KOPT-K1 (cell line): Measurements from ENCODE around the gene BOC.

Experiments used
- H3K27ac ChIP-seq: fragments of 200-600 bp; sonication (generic); 2 replicates; pipeline ENCODE4 v1.5.1; 2016; ENCODE audit warnings: antibody characterized with exemption, mild to moderate bottlenecking, low read depth, low read length; ENCODE audit not compliant: poor library complexity, severe bottlenecking
- H3K36me3 ChIP-seq: fragments of 200-600 bp; sonication (generic); 2 replicates; pipeline ENCODE4 v1.5.1; 2017; ENCODE audit warnings: antibody characterized with exemption, mild to moderate bottlenecking, low read length, moderate library complexity; ENCODE audit not compliant: insufficient read depth
- H3K9me3 ChIP-seq: fragments of 200-600 bp; sonication (generic); 2 replicates; pipeline ENCODE4 v1.5.1; 2017; ENCODE audit warnings: antibody characterized with exemption, low read length, mild to moderate bottlenecking; ENCODE audit not compliant: insufficient read depth, poor library complexity, severe bottlenecking

The BOC gene

DNA sequence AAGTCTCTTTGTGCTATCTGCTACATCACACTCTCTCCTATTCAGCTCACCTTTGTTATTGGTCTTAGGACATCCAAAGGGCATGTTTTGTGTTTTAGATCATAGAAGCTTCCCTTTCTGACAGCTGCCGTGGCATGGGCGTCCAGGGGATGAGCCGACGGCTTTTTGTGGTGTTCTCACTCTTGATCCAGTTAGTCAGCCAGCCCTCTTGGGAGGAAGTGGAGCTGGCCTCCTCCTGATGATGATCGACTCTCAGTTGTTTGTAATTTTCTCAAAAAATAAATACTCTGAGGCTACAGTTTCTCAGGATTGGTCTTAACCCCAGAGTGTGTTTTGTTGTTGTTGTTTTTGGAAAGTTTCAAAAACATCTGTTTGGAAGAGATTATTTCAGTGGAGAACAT lies 34.4 kb downstream of the BOC start:
- Histone ChIP-seq H3K9me3 (no peaks in the 10 kb centered on the region), H3K36me3 (no peaks in the 10 kb centered on the region), H3K27ac (no peak overlapping the region)

DNA sequence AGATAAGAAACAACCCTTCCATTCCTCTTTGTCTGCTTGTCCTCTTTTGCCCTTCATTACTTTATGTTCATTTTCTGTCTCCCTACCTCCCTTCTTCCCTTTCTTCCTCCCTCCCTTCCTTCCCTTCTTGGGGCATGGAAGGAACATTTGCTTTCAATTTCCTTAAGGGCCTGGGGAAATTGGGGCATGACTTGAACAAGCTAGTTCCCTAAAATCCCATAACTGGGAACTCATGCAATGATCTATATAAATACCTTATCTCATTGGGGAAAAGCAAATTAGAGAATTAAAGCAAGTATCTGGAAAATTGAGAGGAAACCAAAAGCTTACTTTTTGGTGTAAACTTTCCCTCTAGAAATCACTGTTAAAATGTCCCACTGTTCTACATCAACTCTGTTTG lies 35.7 kb downstream of the BOC start:
- no peaks in the 10 kb centered on the region for H3K9me3 ChIP-seq
- no peaks in the 10 kb centered on the region for H3K36me3 ChIP-seq
- no peak overlapping the region for H3K27ac ChIP-seq

DNA sequence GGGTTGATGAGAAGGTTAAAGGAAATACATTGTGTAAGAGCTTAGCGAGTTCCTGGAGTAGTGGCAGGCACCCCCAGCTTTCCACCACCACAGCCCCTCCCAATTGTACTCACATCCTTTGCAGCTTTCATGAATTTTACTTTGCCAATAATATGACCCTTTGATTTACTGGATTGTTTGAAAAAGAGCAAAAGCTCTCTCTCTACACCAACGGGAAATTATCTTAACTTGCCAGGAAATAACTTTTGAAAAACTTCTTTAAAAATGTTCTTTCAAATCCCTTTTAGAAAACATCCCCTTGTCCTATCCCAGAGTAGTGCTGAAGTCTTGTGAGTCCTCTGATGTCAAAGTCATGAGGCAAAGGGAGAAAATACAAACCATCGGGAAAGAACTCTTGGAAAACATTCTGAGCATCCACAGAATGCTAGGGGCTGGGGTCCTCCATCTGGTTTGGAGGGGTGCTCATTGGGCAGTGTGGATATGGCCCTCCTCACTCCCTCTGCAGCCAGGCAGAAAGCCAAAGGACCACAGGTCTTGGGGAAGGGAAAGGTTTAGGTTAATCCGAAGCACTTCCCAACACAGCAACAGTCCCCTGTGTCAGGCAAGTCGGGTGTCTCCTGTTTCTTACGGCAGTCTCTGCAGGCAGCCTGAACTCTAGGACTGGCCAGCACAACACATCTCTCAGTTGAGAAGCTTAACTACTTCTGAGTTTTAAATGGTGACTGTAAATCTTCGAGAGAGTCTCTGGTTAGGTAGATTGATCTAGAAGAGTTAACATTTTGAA lies 36.5 kb downstream of the BOC start:
- no peaks in the 10 kb centered on the region for H3K9me3 ChIP-seq

DNA sequence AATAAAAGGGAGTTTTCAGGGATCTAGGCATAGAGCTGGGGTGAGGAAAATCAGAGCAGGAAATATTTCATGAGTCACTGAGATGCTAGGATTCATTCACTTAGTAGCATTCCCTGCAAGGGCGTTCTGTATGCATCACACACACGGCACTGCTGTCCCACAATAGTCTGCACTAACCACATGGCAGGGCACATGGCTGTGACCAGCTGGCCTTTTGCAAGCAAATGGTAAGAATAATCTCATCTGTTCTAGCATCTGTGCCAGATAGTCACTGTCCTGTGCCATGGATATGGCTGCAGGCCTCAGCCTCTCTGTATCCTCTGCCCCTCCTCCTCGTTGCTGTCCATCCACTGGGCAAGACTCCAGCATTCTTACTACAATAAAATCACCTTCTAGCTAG lies 37.8 kb downstream of the BOC start:
- Histone ChIP-seq H3K9me3 (no peaks in the 10 kb centered on the region), H3K27ac (no peak overlapping the region), H3K36me3 (no peaks in the 10 kb centered on the region)

More for the DNA sequence above, 36.5 kb downstream of the BOC start:
- H3K27ac ChIP-seq = no peak overlapping the region
- no peaks in the 10 kb centered on the region for H3K36me3 ChIP-seq

DNA sequence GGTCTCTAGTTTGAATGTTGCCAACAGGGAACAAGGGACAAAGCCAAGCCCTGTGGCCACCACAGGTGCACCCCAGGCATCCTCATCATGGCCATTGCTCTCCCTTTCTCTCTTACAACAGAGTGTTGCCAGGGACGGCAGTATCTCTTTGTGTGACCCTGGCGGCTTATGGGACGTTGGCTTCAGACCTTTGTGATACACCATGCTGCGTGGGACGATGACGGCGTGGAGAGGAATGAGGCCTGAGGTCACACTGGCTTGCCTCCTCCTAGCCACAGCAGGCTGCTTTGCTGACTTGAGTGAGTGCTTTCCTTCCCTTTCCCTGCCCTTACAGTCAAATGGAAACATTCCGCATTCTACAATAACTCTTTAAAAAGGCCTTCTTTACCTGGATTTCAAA lies 38.2 kb downstream of the BOC start:
- Histone ChIP-seq H3K36me3 (no peaks in the 10 kb centered on the region), H3K9me3 (no peaks in the 10 kb centered on the region), H3K27ac (no peak overlapping the region)

DNA sequence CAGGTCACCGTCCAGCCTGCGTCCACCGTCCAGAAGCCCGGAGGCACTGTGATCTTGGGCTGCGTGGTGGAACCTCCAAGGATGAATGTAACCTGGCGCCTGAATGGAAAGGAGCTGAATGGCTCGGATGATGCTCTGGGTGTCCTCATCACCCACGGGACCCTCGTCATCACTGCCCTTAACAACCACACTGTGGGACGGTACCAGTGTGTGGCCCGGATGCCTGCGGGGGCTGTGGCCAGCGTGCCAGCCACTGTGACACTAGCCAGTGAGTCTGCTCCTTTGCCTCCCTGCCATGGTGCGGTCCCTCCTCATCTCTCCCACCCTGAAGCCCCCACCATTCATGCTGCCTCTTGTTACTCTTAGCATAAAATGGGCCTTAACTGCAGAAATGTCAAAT lies 39.2 kb downstream of the BOC start:
- Histone ChIP-seq H3K9me3 (no peaks in the 10 kb centered on the region), H3K27ac (no peak overlapping the region), H3K36me3 (no peaks in the 10 kb centered on the region)

DNA sequence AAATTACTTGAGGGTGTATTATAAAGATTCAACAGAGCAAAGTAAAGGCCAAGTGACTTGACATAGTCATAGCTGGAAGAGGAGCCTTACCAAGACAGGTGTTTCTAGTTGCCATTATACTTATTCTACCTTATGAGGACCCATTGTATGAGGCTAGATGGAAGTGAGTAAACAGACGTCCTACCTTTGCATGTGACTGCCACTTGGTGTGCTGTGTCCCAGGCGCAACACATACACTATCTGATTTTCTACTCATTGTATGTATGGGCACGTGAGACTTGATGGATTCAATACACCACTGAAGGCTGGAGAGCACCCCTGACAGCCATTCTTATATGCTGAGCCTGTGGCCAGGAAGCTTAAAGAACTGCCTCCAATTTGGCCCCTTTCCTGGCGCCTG lies 40.5 kb downstream of the BOC start:
- Histone ChIP-seq H3K36me3 (no peaks in the 10 kb centered on the region), H3K27ac (no peak overlapping the region), H3K9me3 (no peaks in the 10 kb centered on the region)

DNA sequence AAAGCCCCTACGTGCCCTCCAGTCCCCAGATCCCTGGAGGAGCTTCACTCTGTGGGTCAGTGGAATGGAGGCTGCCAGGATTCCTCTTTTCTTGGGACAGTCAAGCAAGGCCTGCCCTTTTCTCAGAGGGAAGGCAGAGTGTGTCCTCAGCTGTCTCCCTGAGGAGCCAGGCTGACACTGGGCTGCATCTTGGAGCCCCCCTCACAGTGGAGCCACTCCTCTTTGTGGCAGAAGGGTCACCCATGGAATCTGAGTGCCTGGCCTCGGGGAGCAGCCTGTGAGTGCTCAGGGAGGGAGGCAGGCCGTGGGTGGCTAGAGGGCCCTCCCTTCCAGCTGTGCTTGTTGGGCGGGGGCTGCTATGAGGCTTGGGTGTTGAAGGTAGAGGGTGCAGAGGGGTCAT lies 41.2 kb downstream of the BOC start:
- H3K27ac ChIP-seq = no peak overlapping the region
- no peaks in the 10 kb centered on the region for H3K9me3 ChIP-seq
- H3K36me3 ChIP-seq = no peaks in the 10 kb centered on the region

DNA sequence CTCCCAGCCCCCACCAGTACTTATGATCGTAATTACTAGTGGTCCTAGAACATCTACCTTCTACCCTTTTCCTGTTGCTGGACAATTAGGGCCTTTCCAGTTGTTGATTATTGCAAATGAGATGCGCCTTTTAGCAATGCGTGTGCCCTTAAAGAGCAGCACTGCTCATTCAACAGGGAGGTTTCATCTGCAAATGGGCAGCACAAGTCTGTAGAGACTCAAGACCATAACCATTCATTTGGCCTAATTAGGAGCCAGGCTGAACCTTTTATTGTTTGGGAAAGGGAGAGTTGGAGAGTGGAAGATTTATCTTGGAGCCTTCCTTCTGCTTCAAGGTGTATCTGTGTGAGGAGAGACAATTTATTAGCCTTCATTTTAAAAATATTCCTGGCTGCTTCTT lies 42.3 kb downstream of the BOC start:
- Histone ChIP-seq H3K27ac (no peak overlapping the region), H3K9me3 (no peaks in the 10 kb centered on the region), H3K36me3 (no peaks in the 10 kb centered on the region)

DNA sequence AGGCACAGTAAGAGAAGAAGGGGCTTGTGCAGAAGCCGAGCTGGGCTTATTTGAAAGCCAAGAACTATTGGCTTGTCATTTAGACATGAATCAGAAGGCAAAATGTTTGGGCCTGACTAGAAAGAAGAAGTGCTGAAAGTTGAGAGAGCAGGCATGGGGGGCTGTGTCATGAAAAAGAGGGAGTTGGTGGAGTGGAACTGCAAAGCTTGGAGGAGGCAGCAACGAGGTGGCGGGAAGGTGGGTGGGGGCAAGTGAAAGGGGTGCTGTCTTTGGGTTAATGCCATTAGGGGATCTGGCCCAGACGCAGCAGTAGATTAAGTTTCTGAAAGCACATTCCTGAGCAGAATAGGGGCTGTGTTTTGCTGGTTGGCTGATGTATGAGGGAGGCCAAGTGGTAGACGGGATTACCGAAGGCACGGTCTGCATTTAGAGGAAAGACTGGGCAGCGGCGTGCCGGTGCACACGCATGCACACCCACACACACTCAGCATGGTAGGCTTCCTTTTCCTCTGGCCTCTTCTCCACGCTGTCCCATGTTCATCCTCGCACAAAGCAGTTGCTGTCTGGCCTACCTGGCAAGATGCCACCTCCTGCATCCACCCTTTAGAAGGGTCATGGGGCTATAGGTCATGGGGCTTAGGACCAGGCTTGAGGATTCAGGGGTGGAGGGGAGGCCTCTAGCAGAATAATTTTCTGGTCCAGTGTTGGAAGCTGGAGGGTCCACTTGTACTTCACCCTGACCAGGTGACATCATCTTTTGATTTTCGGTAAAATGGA lies 43.0 kb downstream of the BOC start:
- H3K36me3 ChIP-seq = no peaks in the 10 kb centered on the region
- no peaks in the 10 kb centered on the region for H3K9me3 ChIP-seq
- H3K27ac ChIP-seq = no peak overlapping the region

DNA sequence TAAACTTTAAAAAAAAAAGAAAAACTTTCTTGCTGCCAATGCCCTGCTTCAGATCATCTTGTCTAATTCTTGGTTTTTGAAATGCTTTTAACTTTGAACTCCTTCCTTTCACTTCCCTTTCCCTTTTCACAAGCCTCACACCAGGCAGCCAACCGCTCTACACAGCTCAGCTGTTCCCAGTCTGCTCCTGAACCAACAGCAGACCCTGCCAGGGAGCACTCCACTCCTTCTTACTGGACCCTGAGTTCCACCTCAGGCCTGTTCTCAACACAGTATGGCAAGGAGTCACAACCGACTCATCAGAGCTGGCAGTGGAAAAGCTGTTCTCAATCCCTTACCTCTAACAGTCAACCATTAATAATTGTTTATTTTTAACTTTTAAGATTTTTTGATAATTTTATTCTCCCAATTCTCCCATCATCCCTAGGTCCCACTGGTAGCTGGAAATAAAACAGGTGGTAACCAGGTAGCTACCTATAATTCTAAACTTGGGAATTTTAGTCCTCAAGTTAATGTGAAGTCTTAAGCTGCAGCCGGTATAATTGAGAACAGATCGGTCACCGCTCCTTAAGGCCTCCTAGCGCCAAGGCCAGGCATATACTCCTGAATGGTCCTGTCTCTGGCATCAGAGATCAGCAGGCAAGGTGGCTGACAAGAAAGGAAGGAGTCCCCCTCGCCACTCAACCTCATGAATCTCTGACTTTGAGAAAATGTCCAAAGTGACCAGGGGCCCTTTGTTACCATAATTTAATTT lies 43.9 kb downstream of the BOC start:
- no peak overlapping the region for H3K27ac ChIP-seq
- H3K9me3 ChIP-seq = no peaks in the 10 kb centered on the region
- no peaks in the 10 kb centered on the region for H3K36me3 ChIP-seq

DNA sequence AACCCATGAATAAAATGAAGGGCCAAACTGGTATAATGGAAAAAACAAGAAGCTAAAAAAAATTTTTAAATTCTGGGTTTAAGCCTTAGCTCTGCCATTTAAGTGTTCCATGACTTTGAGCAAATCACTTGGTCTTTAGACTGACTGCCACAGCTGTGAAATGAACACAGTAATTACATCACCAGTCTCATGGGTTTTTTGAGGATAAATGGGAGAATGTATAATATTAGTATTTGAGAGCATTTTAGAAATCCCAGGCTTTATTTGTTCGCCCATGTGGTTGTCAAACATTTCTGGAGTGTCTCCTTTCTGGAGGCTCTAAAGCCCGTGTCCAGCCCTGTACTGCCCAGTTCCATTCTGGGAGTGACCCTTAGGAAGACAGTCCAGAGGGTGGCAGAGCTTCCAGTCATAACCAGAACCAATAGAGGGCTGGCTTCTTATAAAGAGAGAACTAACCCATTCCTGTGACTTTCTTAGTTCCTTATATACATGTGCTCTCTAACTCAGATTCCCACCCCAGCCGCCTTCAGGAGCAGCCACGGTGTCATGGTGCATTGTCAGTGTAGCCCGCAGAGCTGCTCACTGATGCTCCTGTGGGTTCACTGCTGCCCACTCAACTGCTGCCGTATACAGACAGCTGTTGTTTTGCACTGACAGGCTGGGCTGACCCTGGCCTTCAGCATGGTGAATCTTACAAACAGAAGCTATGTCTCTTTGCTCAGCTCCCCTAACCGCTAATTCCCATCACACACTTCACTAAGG lies 44.7 kb downstream of the BOC start:
- no peak overlapping the region for H3K27ac ChIP-seq
- no peaks in the 10 kb centered on the region for H3K9me3 ChIP-seq
- H3K36me3 ChIP-seq = no peaks in the 10 kb centered on the region

DNA sequence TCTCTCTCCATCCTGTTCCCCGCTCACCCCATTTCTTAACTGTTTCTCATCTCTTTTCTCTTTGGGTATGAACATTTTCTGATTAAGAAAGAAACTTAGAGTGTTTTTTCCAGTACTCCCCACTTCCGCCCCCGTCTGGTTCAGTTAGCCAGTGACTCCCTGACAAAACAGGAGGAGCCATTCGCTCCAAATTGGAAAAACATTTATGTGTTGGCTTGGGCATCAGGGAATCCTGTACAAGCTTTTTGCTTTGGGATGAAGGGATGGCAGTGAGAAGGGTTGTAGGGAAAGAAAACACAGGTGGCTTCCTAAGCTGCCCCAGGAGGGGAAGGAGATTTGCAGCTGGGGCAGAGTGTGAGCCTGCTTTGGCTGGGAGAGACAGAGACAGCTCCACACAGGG lies 47.0 kb downstream of the BOC start:
- no peak overlapping the region for H3K27ac ChIP-seq
- H3K36me3 ChIP-seq = no peaks in the 10 kb centered on the region

DNA sequence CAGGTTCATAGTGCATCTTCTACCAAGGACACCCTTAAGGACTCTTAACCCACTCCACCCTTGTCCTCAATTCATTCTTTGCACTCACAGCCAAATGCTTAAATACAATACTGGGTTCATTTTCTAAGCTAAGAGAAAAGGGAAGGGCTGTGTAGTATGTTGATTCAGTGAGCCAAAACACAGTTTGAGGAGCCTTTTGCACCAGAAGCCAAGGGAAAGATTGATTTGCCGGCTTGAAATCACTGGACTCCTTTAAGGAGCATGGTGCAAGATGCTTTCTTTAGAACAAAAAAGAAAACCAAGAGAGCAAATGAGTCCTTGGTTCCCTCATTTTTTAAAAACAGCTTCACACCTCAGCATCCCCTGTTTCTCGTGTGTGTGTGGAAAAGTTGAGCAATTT lies 47.8 kb downstream of the BOC start:
- H3K36me3 ChIP-seq = no peaks in the 10 kb centered on the region
- H3K9me3 ChIP-seq = no peaks in the 10 kb centered on the region
- H3K27ac ChIP-seq = no peak overlapping the region

More for the DNA sequence above, 47.0 kb downstream of the BOC start:
- no peaks in the 10 kb centered on the region for H3K9me3 ChIP-seq
